ENCODE results near the gene COL11A1. TPM values are rescaled to one million over a fixed set of nuclear protein-coding genes. Genes with fewer than 3 reads are reported as not detected.

Gene COL11A1
- total RNA-seq, 2 donors from 2014 or later: 0.32 to 0.88 TPM

DNA sequence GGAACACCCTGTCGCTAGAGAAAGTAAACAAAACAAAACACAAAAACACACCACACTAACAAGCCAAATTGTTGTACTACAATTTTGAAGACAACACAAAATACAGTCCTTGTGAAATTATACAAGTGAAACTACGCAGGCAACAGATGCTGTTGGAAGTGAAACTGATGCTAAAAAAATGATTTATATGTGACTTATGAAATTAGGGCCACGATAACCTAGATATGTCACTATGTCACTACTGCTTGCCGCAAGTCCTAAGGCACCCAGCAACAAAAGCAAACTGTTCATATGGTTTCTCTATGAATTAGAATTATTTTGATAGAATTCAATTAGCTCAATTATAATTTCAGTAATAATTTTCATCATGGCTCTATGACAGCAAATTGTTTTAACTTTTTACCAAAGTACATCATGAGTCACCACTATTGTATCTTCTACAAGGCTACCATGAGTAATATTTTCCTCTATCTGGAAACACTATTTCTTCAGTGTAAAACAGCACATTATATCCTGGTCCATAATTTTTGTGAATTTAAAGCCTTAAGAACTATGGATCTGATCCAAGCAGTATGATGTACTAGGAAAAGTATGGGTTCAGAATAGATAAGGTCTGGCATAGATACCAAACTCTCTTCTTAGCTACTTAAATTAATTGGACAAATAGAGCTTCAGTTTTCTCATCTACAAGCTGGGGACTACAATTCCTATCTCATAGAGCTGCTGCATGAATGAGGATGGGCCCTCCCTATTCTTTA, 216.3 kb downstream of the COL11A1 start:
- Histone ChIP-seq H3K4me1 (no peaks in the 10 kb centered on the region), H3K36me3 (no peaks in the 10 kb centered on the region), H3K9ac (ENCODE audit: low read depth in 2 of 2, low read length in 2 of 2) (no peak overlapping the region), H3K27me3 (no peaks in the 10 kb centered on the region), H3K4me3 (no peak overlapping the region), H3K27ac (no peak overlapping the region), H3K9me3 (no peaks in the 10 kb centered on the region)
- no peak for DNase-seq
- intact Hi-C loops (cut with DNase I): no loop called here
- TF ChIP-seq, protein P1, sequence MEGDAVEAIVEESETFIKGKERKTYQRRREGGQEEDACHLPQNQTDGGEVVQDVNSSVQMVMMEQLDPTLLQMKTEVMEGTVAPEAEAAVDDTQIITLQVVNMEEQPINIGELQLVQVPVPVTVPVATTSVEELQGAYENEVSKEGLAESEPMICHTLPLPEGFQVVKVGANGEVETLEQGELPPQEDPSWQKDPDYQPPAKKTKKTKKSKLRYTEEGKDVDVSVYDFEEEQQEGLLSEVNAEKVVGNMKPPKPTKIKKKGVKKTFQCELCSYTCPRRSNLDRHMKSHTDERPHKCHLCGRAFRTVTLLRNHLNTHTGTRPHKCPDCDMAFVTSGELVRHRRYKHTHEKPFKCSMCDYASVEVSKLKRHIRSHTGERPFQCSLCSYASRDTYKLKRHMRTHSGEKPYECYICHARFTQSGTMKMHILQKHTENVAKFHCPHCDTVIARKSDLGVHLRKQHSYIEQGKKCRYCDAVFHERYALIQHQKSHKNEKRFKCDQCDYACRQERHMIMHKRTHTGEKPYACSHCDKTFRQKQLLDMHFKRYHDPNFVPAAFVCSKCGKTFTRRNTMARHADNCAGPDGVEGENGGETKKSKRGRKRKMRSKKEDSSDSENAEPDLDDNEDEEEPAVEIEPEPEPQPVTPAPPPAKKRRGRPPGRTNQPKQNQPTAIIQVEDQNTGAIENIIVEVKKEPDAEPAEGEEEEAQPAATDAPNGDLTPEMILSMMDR (IDR thresholded peaks at IDR 0.05): no peak

DNA sequence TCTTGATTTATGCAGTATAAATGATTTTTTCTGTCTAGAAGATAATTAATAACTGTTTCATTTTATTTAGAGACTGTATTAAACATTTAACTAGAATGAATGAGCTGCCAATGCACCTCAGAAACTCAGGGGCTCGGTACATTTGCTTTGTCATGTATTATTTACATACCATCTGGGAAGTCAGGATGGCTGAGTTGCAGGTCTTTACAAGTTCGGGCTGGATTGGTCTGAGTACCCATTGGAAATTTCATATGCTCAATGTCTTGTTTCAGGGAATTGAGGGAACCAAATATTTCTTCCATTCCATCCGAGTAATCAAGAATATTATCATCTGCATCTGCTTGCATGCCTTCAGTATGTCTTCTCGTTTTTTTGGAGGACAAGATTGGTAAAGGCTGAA, 221.7 kb downstream of the COL11A1 start:
- no peak for DNase-seq
- Histone ChIP-seq H3K27ac (no peak overlapping the region), H3K9ac (ENCODE audit: low read depth in 2 of 2, low read length in 2 of 2) (no peak overlapping the region), H3K27me3 (no peaks in the 10 kb centered on the region), H3K4me3 (no peak overlapping the region), H3K36me3 (no peaks in the 10 kb centered on the region), H3K4me1 (no peaks in the 10 kb centered on the region), H3K9me3 (no peaks in the 10 kb centered on the region)
- intact Hi-C loops (cut with DNase I): no loop called here
- TF ChIP-seq, protein P1 (IDR thresholded peaks at IDR 0.05): no peak

DNA sequence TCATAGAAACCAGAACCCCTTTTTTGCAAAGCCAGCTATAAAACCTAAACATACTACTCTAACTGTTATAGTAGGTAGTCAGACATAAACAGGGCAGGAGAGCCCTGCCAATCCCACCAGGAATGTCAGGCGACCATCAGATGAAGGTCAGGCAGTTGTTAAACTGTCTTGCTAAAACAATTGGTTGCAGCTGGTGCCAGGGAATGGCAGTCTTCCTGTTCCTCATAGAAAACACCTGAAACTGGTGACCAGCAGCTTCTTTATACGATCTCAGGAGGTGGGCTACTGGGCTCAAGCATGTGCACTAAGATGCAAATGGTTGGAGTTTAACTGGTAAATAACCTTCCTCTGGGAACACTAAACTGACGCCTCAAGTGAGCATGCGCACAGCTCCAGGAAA, 224.1 kb downstream of the COL11A1 start:
- Histone ChIP-seq H3K9me3 (no peaks in the 10 kb centered on the region), H3K4me3 (no peak overlapping the region), H3K27ac (no peak overlapping the region), H3K36me3 (no peaks in the 10 kb centered on the region), H3K9ac (ENCODE audit: low read depth in 2 of 2, low read length in 2 of 2) (no peak overlapping the region), H3K4me1 (no peaks in the 10 kb centered on the region), H3K27me3 (no peaks in the 10 kb centered on the region)
- DNase-seq: no peak
- TF ChIP-seq, protein P1 (IDR thresholded peaks at IDR 0.05): no peak
- intact Hi-C loops (cut with DNase I): no loop called here

DNA sequence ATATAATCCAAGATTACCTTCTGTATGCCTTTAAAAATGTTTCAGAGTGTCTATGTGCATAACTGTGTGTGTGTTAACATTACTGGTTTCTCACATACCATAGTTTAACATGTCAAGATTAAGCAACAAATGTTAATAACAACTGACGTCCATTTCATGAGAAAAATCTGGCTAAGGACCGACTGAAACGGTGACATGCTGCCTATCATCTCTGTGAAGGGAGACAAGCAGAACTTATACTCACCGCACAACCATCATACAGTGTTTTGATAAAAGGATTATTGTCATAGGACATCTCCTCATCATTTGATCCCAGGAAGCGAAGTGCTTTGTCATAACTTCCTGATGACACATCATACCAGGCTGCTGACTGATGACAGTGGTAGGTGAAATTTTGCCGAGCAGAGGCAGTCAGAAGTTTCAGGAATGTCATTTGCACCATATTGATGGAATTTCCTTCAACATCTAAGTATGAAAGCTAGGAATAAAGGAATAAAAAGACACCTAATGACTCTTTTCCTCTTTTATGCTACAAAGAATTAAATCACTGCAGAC, 228.8 kb downstream of the COL11A1 start:
- TF ChIP-seq, protein P1 (IDR thresholded peaks at IDR 0.05): no peak
- no peaks in the 10 kb centered on the region for H3K4me1 ChIP-seq
- H3K9ac ChIP-seq (ENCODE audit: low read depth in 2 of 2, low read length in 2 of 2): no peak overlapping the region
- no peaks in the 10 kb centered on the region for H3K27me3 ChIP-seq
- H3K36me3 ChIP-seq: no peaks in the 10 kb centered on the region
- no peak overlapping the region for H3K27ac ChIP-seq
- H3K4me3 ChIP-seq: no peak overlapping the region
- no peaks in the 10 kb centered on the region for H3K9me3 ChIP-seq
- intact Hi-C loops (cut with DNase I): no loop called here
- DNase-seq: no peak

DNA sequence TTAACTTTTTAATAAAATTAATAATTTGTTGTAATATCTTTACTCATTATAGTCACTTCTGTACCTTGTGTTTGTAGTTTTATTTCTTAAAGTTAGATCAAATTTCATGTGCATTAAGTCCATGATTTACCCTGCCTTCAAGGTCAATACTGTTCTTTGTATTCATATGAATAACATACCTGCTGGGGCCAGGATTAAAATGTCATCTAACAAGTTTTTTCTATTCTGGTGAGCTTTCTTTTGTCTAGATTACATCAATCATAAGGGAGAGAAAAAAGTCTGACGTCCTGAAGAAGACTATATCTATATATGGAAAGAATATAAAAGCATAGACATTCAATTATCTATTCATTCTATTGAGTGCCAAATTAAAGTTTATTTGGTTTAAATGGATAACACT, 232.6 kb downstream of the COL11A1 start:
- TF ChIP-seq, protein P1 (IDR thresholded peaks at IDR 0.05): no peak
- H3K27me3 ChIP-seq: no peaks in the 10 kb centered on the region
- no peak overlapping the region for H3K27ac ChIP-seq
- DNase-seq: no peak
- no peaks in the 10 kb centered on the region for H3K36me3 ChIP-seq
- intact Hi-C loops (cut with DNase I): no loop called here
- no peaks in the 10 kb centered on the region for H3K4me1 ChIP-seq
- no peak overlapping the region for H3K9ac ChIP-seq (ENCODE audit: low read depth in 2 of 2, low read length in 2 of 2)
- no peak overlapping the region for H3K4me3 ChIP-seq
- no peaks in the 10 kb centered on the region for H3K9me3 ChIP-seq
